Common myeloid progenitor, CD34-positive (primary cell): ENCODE measurements around the gene PTPRM.

Experiments
- CTCF ChIA-PET: fragments of 350-600 bp; sonication (Branson Sonifier 250); formaldehyde crosslinking; loops from one replicate; lab custom pipeline; 2021; ENCODE audit warnings: antibody characterized with exemption; lab: Charles Lee
- POLR2A ChIA-PET: fragments of 350-600 bp; sonication (Branson Sonifier 250); formaldehyde crosslinking; loops from one replicate; lab custom pipeline; 2021; ENCODE audit warnings: antibody characterized with exemption; lab: Charles Lee
- DNase-seq, 3 donors: peaks; one replicate each; pipeline versions ENCODE4 v3.0.0 to v3.0.0-alpha.2; 2013
- H3K27ac ChIP-seq, 2 experiments: 1 replicate in 1 of 2; 2 replicates in 1 of 2; pipeline ENCODE4 v1.7.0; 2013; ENCODE audit warnings: inconsistent platforms in 2 of 2, low read length in 2 of 2, mild to moderate bottlenecking in 2 of 2, low read depth in 1 of 2, moderate library complexity in 1 of 2; ENCODE audit not compliant: severe bottlenecking in 2 of 2, insufficient read depth in 1 of 2, poor library complexity in 1 of 2
- H3K27me3 ChIP-seq, 5 experiments: replicated peaks in 2 of 5; 1 replicate in 3 of 5; 2 replicates in 2 of 5; pipeline versions ENCODE4 v1.6.1 to v1.7.0; 2013; ENCODE audit warnings: low read length in 4 of 5, mild to moderate bottlenecking in 2 of 5, moderate library complexity in 2 of 5, inconsistent platforms in 1 of 5; ENCODE audit not compliant: insufficient read depth in 5 of 5, control insufficient read depth in 4 of 5
- H3K36me3 ChIP-seq, 4 experiments: 1 replicate in 2 of 4; 2 replicates in 2 of 4; pipeline versions ENCODE4 v1.6.1 to v1.7.0; 2013; ENCODE audit warnings: low read length in 3 of 4, control low read depth in 1 of 4, mild to moderate bottlenecking in 1 of 4; ENCODE audit not compliant: control insufficient read depth in 4 of 4, insufficient read depth in 4 of 4
- H3K4me1 ChIP-seq, 4 experiments: 1 replicate in 3 of 4; 2 replicates in 1 of 4; pipeline versions ENCODE4 v1.6.1 to v1.7.1; 2013; ENCODE audit warnings: low read length in 3 of 4, mild to moderate bottlenecking in 3 of 4, control low read depth in 1 of 4, inconsistent platforms in 1 of 4, moderate library complexity in 1 of 4; ENCODE audit not compliant: control insufficient read depth in 4 of 4, insufficient read depth in 4 of 4; ENCODE audit errors: control extremely low read depth in 1 of 4
- H3K4me3 ChIP-seq, 7 experiments: 1 replicate in 4 of 7; 2 replicates in 3 of 7; pipeline versions ENCODE4 v1.5.1 to v1.7.0; 2013; ENCODE audit warnings: mild to moderate bottlenecking in 7 of 7, low read length in 6 of 7, moderate library complexity in 6 of 7, inconsistent platforms in 2 of 7, low read depth in 2 of 7, control low read depth in 1 of 7; ENCODE audit not compliant: insufficient read depth in 4 of 7, control insufficient read depth in 1 of 7; ENCODE audit errors: extremely low read depth in 1 of 7
- H3K9me3 ChIP-seq, 5 experiments: 1 replicate in 4 of 5; 2 replicates in 1 of 5; pipeline versions ENCODE4 v1.6.1 to v1.7.1; 2013; ENCODE audit warnings: low read length in 4 of 5, mild to moderate bottlenecking in 2 of 5, inconsistent platforms in 1 of 5, low read depth in 1 of 5, moderate library complexity in 1 of 5; ENCODE audit not compliant: control insufficient read depth in 4 of 5, insufficient read depth in 2 of 5; ENCODE audit errors: control extremely low read depth in 1 of 5
- WGBS: methylation state at CpG from one replicate; pipeline ENCODE4 v1.1.5; 2013; ENCODE audit not compliant: insufficient coverage; 5-methylcytosine and 5-hydroxymethylcytosine counted together

PTPRM gene

DNA sequence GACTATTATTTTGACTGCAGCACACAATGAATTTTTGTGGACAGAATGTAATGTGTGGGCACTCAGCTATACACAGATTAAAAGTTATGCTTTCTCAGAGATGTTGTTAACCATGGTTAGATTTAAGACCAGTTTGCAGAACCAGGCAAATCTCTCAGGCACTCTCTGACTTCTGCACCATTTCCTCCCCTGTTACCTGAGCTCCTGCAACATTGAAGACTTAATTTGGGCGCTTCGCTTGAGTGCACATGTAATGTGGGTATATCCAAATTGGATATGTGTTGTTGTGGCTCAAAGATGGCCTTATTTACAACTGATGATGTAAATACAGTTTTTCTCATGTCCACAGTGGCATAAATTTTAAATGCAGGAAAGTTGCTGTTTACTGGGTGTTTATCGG is 469.4 kb downstream of the PTPRM start:
- WGBS = 0% methylated on average over 1 of the region's 3 CpGs
- no peaks in the 10 kb centered on the region for H3K36me3 ChIP-seq
- ChIA-PET CTCF (no interaction called here), POLR2A (no interaction called here)
- H3K4me1 ChIP-seq = no peaks in the 10 kb centered on the region
- no peak for DNase-seq
- H3K27me3 ChIP-seq = no peaks in the 10 kb centered on the region
- no peak overlapping the region for H3K4me3 ChIP-seq
- H3K9me3 ChIP-seq = peaks cover 0 to 3% (median 0%) of the 10 kb centered on the region in 5 experiments
- H3K27ac ChIP-seq = no peak overlapping the region

- no peak for DNase-seq
- no CpG with 5 or more reads among the region's 1 CpG for WGBS
- H3K27ac ChIP-seq = no peak overlapping the region
- H3K9me3 ChIP-seq = peaks cover 0 to 3% (median 0%) of the 10 kb centered on the region in 5 experiments
- no peaks in the 10 kb centered on the region for H3K27me3 ChIP-seq
- POLR2A ChIA-PET = no interaction called here
- no peak overlapping the region for H3K4me3 ChIP-seq
- no peaks in the 10 kb centered on the region for H3K36me3 ChIP-seq
- CTCF ChIA-PET = no interaction called here
- H3K4me1 ChIP-seq = no peaks in the 10 kb centered on the region
Measured at GRCh38 chr18:8037296-8037695, 470.2 kb downstream of the PTPRM start.

DNA sequence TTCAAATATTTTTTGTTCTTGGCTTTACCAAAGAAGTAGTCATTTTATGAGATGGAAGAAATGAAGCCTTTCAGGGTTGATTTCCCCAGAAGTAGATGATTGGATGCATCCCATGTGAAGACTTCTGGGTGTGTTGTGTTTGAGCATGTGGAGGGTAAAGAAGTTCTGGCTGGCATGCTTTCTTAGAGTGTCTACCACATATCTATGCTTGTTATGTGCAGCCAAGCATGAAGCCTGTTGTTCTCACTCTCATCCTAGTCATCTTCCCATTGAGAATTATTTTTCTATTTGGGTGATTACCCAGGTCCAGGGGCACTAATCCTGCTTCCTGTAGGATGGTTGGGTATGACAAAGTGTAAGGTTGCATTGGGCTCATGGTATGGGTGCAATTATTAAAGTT is 472.9 kb downstream of the PTPRM start:
- no peak for DNase-seq
- H3K36me3 ChIP-seq = no peaks in the 10 kb centered on the region
- CTCF ChIA-PET = no interaction called here

GRCh38 chr18:8041526-8042111 is 474.5 kb downstream of the PTPRM start:
- H3K9me3 ChIP-seq = no peaks in the 10 kb centered on the region
- no peaks in the 10 kb centered on the region for H3K4me1 ChIP-seq
- no peaks in the 10 kb centered on the region for H3K27me3 ChIP-seq
- H3K36me3 ChIP-seq = no peaks in the 10 kb centered on the region
- H3K4me3 ChIP-seq = no peak overlapping the region
- DNase-seq = no peak
- no CpG with 5 or more reads among the region's 1 CpG for WGBS
- ChIA-PET POLR2A (no interaction called here), CTCF (no interaction called here)
- no peak overlapping the region for H3K27ac ChIP-seq

More for the DNA sequence above, 472.9 kb downstream of the PTPRM start:
- no peak overlapping the region for H3K27ac ChIP-seq
- no peaks in the 10 kb centered on the region for H3K4me1 ChIP-seq
- POLR2A ChIA-PET = no interaction called here
- H3K9me3 ChIP-seq = no peaks in the 10 kb centered on the region
- H3K4me3 ChIP-seq = no peak overlapping the region
- no peaks in the 10 kb centered on the region for H3K27me3 ChIP-seq

GRCh38 chr18:8044004-8044403 is 476.9 kb downstream of the PTPRM start:
- DNase-seq = no peak
- Histone ChIP-seq H3K9me3 (no peaks in the 10 kb centered on the region), H3K4me3 (no peak overlapping the region), H3K36me3 (no peaks in the 10 kb centered on the region), H3K27ac (no peak overlapping the region), H3K27me3 (no peaks in the 10 kb centered on the region), H3K4me1 (peaks cover 0 to under 1% (median 0%) of the 10 kb centered on the region in 4 experiments)
- WGBS = 100% methylated on average over 2 of the region's 4 CpGs
- ChIA-PET POLR2A (no interaction called here), CTCF (interaction anchor here (1.3 kb wide), 1 partner anchor 9 kb away, joined by 3 read pairs; no protein-coding TSS in a partner anchor)

- H3K9me3 ChIP-seq = no peaks in the 10 kb centered on the region
- ChIA-PET CTCF (no interaction called here), POLR2A (no interaction called here)
- no peaks in the 10 kb centered on the region for H3K36me3 ChIP-seq
- H3K4me3 ChIP-seq = no peak overlapping the region
- 97% methylated on average over 8 of the region's 8 CpGs for WGBS
- H3K27me3 ChIP-seq = no peaks in the 10 kb centered on the region
- no peak overlapping the region for H3K27ac ChIP-seq
- DNase-seq = no peak
- peaks cover 0 to 5% (median 0%) of the 10 kb centered on the region in 4 experiments for H3K4me1 ChIP-seq
Measured at GRCh38 chr18:8045160-8045883, 478.2 kb downstream of the PTPRM start.

- DNase-seq = no peak
- no peak overlapping the region for H3K4me3 ChIP-seq
- no peaks in the 10 kb centered on the region for H3K27me3 ChIP-seq
- 71% methylated on average over 3 of the region's 8 CpGs for WGBS
- H3K4me1 ChIP-seq = peaks cover 0 to 10% (median 2%) of the 10 kb centered on the region in 4 experiments
- H3K36me3 ChIP-seq = no peaks in the 10 kb centered on the region
- no peaks in the 10 kb centered on the region for H3K9me3 ChIP-seq
- no peak overlapping the region for H3K27ac ChIP-seq
- ChIA-PET POLR2A (no interaction called here), CTCF (no interaction called here)
Measured at GRCh38 chr18:8045884-8046281, 478.8 kb downstream of the PTPRM start.
